Lower leg skin (tissue), 4 donors: ENCODE data around the gene C1orf198. TPM values are rescaled to one million over a fixed set of nuclear protein-coding genes. Genes with fewer than 3 reads are reported as not detected.

Experiments
- DNase-seq, 2 donors: peaks; one replicate each; pipeline ENCODE4 v3.0.0-alpha.2; 2019; ENCODE audit warnings: low spot score in 2 of 2
- H3K4me3 ChIP-seq: fragments of 200-600 bp; sonication (generic); 2 replicates; pipeline ENCODE4 v1.5.1; 2017; ENCODE audit warnings: mild to moderate bottlenecking, low read depth; ENCODE audit not compliant: poor library complexity, severe bottlenecking
- CTCF ChIP-seq, 3 donors: fragments of 450-650 bp; IDR thresholded peaks; one replicate each; pipeline ENCODE4 v1.5.1; 2016; ENCODE audit warnings: antibody characterized with exemption in 3 of 3, mild to moderate bottlenecking in 3 of 3, moderate library complexity in 2 of 3
- POLR2A ChIP-seq, 2 donors: fragments of 450-650 bp; IDR thresholded peaks; one replicate each; pipeline ENCODE4 v1.6.1; 2016 to 2017; ENCODE audit warnings: antibody characterized with exemption in 2 of 2, mild to moderate bottlenecking in 1 of 2, moderate library complexity in 1 of 2
- WGBS, 2 donors: methylation state at CpG; one replicate each; pipeline ENCODE4 v1.1.5; 2018; 5-methylcytosine and 5-hydroxymethylcytosine counted together
- intact Hi-C: fragments of 100-400 bp; cut with DNase I; formaldehyde crosslinking; loops from one replicate; pipeline ENCODE4 v1.15.0; 2023; ENCODE audit warnings: low total_unique reads
- total RNA-seq, 4 donors: library from RNA; depleted of rRNA; stranded (reverse); fragments of >200 nt; gene quantifications; one replicate each; pipeline ENCODE4 v1.1.0, GENCODE V29; 2016

C1orf198 gene
- total RNA-seq, 4 donors from 2014 or later: 71.1 to 80.1 (median 73.3) TPM

GRCh38 chr1:230824551-230824918 lies 43.8 kb downstream of the C1orf198 start:
- WGBS, 2 donors: 75 to 76% methylated on average over 4 of the region's 4 CpGs
- intact Hi-C loops: no loop called here
- DNase-seq: peak in 1 of 2 donors; percentile 12
- TF ChIP-seq POLR2A (IDR thresholded peaks at IDR 0.05) (no peak), CTCF (IDR thresholded peaks at IDR 0.05) (no peak)
- no peak overlapping the region for H3K4me3 ChIP-seq

- peak in 1 of 2 donors; percentile 16 for DNase-seq
- TF ChIP-seq CTCF (IDR thresholded peaks at IDR 0.05) (no peak), POLR2A (IDR thresholded peaks at IDR 0.05) (no peak)
- H3K4me3 ChIP-seq: no peak overlapping the region
- WGBS, 2 donors: 33 to 48% methylated on average over 3 of the region's 3 CpGs
- intact Hi-C loops: no loop called here
Observed at GRCh38 chr1:230823931-230824381, 44.4 kb downstream of the C1orf198 start.

GRCh38 chr1:230823426-230823825 lies 44.9 kb downstream of the C1orf198 start:
- peak in 1 of 2 donors; percentile 31 for DNase-seq
- intact Hi-C loops: no loop called here
- WGBS, 2 donors: 35 to 40% methylated on average over 6 of the region's 6 CpGs
- TF ChIP-seq POLR2A (IDR thresholded peaks at IDR 0.05) (no peak), CTCF (IDR thresholded peaks at IDR 0.05) (no peak)
- H3K4me3 ChIP-seq: no peak overlapping the region

GRCh38 chr1:230822092-230822581 lies 46.2 kb downstream of the C1orf198 start:
- intact Hi-C loops: no loop called here
- DNase-seq: peak; percentile 54 to 92
- WGBS, 2 donors: 53 to 58% methylated on average over 13 of the region's 13 CpGs
- TF ChIP-seq CTCF (IDR thresholded peaks at IDR 0.05) (no peak), POLR2A (IDR thresholded peaks at IDR 0.05) (no peak)
- no peak overlapping the region for H3K4me3 ChIP-seq

- WGBS, 2 donors: 79 to 87% methylated on average over 4 of the region's 4 CpGs
- no peak overlapping the region for H3K4me3 ChIP-seq
- intact Hi-C loops: no loop called here
- peak in 1 of 2 donors; percentile 12 for DNase-seq
- TF ChIP-seq POLR2A (IDR thresholded peaks at IDR 0.05): no peak
- TF ChIP-seq CTCF (IDR thresholded peaks at IDR 0.05): no peak
Observed at GRCh38 chr1:230821346-230821745, 47.0 kb downstream of the C1orf198 start.

- TF ChIP-seq CTCF (IDR thresholded peaks at IDR 0.05) (no peak), POLR2A (IDR thresholded peaks at IDR 0.05) (no peak)
- intact Hi-C loops: no loop called here
- 89 to 94% methylated on average over 4 of the region's 4 CpGs for WGBS, 2 donors
- H3K4me3 ChIP-seq: no peak overlapping the region
- peak in 1 of 2 donors; percentile 6 for DNase-seq
Observed at GRCh38 chr1:230820568-230820967, 47.8 kb downstream of the C1orf198 start.
